Measurements from ENCODE around the gene RAD17.

RAD17 gene

GRCh38 chr5:69359699-69360098 lies 9.9 kb upstream of the RAD17 start:
- no peak overlapping the region for H3K4me3 ChIP-seq (replicated peaks; ENCODE audit: insufficient read depth, low read length)
- no peak overlapping the region for H3K27ac ChIP-seq (replicated peaks)
- H3K27me3 ChIP-seq (ENCODE audit: insufficient read depth, poor library complexity, severe bottlenecking), result no peaks in the 10 kb centered on the region
- no peak for DNase-seq (ENCODE audit: low read depth in 1 of 2, low spot score in 1 of 2)
- TF ChIP-seq, protein P1, sequence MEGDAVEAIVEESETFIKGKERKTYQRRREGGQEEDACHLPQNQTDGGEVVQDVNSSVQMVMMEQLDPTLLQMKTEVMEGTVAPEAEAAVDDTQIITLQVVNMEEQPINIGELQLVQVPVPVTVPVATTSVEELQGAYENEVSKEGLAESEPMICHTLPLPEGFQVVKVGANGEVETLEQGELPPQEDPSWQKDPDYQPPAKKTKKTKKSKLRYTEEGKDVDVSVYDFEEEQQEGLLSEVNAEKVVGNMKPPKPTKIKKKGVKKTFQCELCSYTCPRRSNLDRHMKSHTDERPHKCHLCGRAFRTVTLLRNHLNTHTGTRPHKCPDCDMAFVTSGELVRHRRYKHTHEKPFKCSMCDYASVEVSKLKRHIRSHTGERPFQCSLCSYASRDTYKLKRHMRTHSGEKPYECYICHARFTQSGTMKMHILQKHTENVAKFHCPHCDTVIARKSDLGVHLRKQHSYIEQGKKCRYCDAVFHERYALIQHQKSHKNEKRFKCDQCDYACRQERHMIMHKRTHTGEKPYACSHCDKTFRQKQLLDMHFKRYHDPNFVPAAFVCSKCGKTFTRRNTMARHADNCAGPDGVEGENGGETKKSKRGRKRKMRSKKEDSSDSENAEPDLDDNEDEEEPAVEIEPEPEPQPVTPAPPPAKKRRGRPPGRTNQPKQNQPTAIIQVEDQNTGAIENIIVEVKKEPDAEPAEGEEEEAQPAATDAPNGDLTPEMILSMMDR (IDR thresholded peaks at IDR 0.05; ENCODE audit: insufficient read depth, low read length), result no peak
- TF ChIP-seq POLR2AphosphoS5 (IDR thresholded peaks at IDR 0.05; ENCODE audit: low read depth) (no peak), SPI1 (IDR thresholded peaks at IDR 0.05; ENCODE audit: borderline replicate concordance, low read depth) (no peak), GABPA (IDR thresholded peaks at IDR 0.05; ENCODE audit: low read depth) (no peak), REST (IDR thresholded peaks at IDR 0.05; ENCODE audit: insufficient replicate concordance, low read depth) (no peak)

DNA sequence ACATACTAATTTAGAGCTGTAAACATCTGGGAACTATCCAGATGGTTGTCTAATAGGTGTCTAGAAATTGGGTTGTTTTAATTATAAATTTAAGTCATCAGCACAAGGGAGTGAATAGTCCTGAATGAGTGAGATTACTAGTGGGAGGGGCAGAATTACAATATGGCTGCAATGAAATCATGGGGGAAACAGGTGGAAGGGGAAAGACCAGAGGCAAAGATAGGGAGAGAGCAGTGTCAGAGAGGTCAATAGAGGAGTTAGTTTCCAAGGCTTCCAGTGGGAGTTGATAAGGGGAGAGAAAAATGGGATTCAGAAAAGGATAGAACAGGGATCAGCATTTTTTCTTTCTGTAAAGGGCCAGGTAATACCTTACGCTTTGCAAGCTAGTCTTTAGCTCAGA lies 9.2 kb upstream of the RAD17 start:
- no peak for DNase-seq (ENCODE audit: low read depth in 1 of 2, low spot score in 1 of 2)
- Histone ChIP-seq H3K27me3 (ENCODE audit: insufficient read depth, poor library complexity, severe bottlenecking) (no peaks in the 10 kb centered on the region), H3K4me3 (replicated peaks; ENCODE audit: insufficient read depth, low read length) (no peak overlapping the region), H3K27ac (replicated peaks) (no peak overlapping the region)
- no peak for TF ChIP-seq SPI1 (IDR thresholded peaks at IDR 0.05; ENCODE audit: borderline replicate concordance, low read depth)
- no peak for TF ChIP-seq GABPA (IDR thresholded peaks at IDR 0.05; ENCODE audit: low read depth)
- no peak for TF ChIP-seq POLR2AphosphoS5 (IDR thresholded peaks at IDR 0.05; ENCODE audit: low read depth)
- TF ChIP-seq REST (IDR thresholded peaks at IDR 0.05; ENCODE audit: insufficient replicate concordance, low read depth), result no peak
- TF ChIP-seq, protein P1 (IDR thresholded peaks at IDR 0.05; ENCODE audit: insufficient read depth, low read length), result no peak

DNA sequence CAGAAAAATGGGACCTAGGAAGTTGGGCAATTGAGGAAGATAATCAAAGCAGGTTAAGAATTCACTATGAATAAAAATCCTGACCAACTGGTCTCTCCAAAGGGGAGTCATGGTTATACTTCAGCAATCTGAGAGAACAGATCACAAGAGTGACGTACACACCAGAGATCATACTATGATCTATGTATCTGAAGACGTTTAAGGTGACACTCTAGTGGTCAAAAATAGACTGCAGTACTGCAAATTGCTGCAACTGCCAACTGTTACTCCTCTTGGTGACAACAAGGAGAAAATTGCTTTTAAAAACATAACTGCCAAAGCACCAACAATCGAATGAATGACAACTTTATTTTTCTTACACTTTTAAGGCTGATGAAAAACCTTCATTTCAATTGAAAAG lies 5.2 kb upstream of the RAD17 start:
- TF ChIP-seq GABPA (IDR thresholded peaks at IDR 0.05; ENCODE audit: low read depth) (no peak), POLR2AphosphoS5 (IDR thresholded peaks at IDR 0.05; ENCODE audit: low read depth) (no peak), SPI1 (IDR thresholded peaks at IDR 0.05; ENCODE audit: borderline replicate concordance, low read depth) (no peak), REST (IDR thresholded peaks at IDR 0.05; ENCODE audit: insufficient replicate concordance, low read depth) (no peak)
- TF ChIP-seq, protein P1 (IDR thresholded peaks at IDR 0.05; ENCODE audit: insufficient read depth, low read length), result no peak
- Histone ChIP-seq H3K27me3 (ENCODE audit: insufficient read depth, poor library complexity, severe bottlenecking) (no peaks in the 10 kb centered on the region), H3K27ac (replicated peaks) (no peak overlapping the region), H3K4me3 (replicated peaks; ENCODE audit: insufficient read depth, low read length) (no peak overlapping the region)
- peak; percentile 12 to 17 for DNase-seq (ENCODE audit: low read depth in 1 of 2, low spot score in 1 of 2)
